DMS 273 (cell line): ENCODE measurements around the gene TREML2.

Experiments used
- DNase-seq: peaks from one replicate; lab custom pipeline; 2025; ENCODE audit not compliant: unreplicated experiment; lab: John Stamatoyannopoulos, UW

The TREML2 gene

GRCh38 chr6:41153992-41154625, 46.8 kb downstream of the TREML2 start, which contains the start of gene TREML1:
TREML1 (minus strand) TSS chr6:41154347; CDS start chr6:41154288, 59 bp downstream.
- DNase-seq, result no peak

GRCh38 chr6:41153451-41153850, 47.5 kb downstream of the TREML2 start:
- no peak for DNase-seq

GRCh38 chr6:41150671-41151070, 50.3 kb downstream of the TREML2 start:
- no peak for DNase-seq

- DNase-seq, result no peak
Observed at GRCh38 chr6:41147917-41148316, 53.0 kb downstream of the TREML2 start.
